Muscle of leg (tissue), 11 donors: ENCODE results near the gene PLAAT4. TPM values are rescaled to one million over a fixed set of nuclear protein-coding genes. Genes with fewer than 3 reads are reported as not detected.

ENCODE experiments used
- DNase-seq: peaks from one replicate; pipeline ENCODE4 v3.0.0; 2013
- H3K27ac ChIP-seq: one replicate; pipeline ENCODE4 v1.5.1; 2013; ENCODE audit warnings: mild to moderate bottlenecking, low read length, control low read depth
- H3K27me3 ChIP-seq: one replicate; pipeline ENCODE4 v1.6.1; 2013; ENCODE audit warnings: low read length; ENCODE audit not compliant: control insufficient read depth, insufficient read depth
- H3K36me3 ChIP-seq: one replicate; pipeline ENCODE4 v1.6.1; 2013; ENCODE audit warnings: low read length; ENCODE audit not compliant: control insufficient read depth, insufficient read depth
- H3K4me1 ChIP-seq: one replicate; pipeline ENCODE4 v1.6.1; 2013; ENCODE audit warnings: low read length; ENCODE audit not compliant: control insufficient read depth, insufficient read depth
- H3K4me3 ChIP-seq: one replicate; pipeline ENCODE4 v1.5.1; 2013; ENCODE audit warnings: low read length, control low read depth
- H3K9me3 ChIP-seq: replicated peaks from 2 replicates; pipeline ENCODE4 v1.6.1; 2013; ENCODE audit warnings: low read depth, low read length; ENCODE audit not compliant: control insufficient read depth
- WGBS: methylation state at CpG from one replicate; pipeline ENCODE4 v1.1.5; 2013; ENCODE audit warnings: missing lambda C conversion rate; ENCODE audit not compliant: insufficient coverage; 5-methylcytosine and 5-hydroxymethylcytosine counted together
- polyA plus RNA-seq, 8 donors: library from polyadenylated mRNA; unstranded; fragments of 120-200 nt; gene quantifications; one replicate each; pipeline versions ENCODE4 v1.2.1 to v1.2.3, GENCODE V29; 2013; ENCODE audit warnings: inconsistent platforms in 1 of 8, low replicate concordance in 1 of 8; ENCODE audit not compliant: insufficient read length in 8 of 8, insufficient read depth in 1 of 8
- total RNA-seq: library from RNA; stranded (reverse); fragments of 120-200 nt; gene quantifications from one replicate; pipeline ENCODE4 v1.2.4, GENCODE V29; 2013

The PLAAT4 gene
- total and polyA plus RNA-seq, 9 donors = 2.0 to 5.9 (median 3.8) TPM

GRCh38 chr11:63586451-63587166 lies 50.0 kb downstream of the PLAAT4 start:
- no peaks in the 10 kb centered on the region for H3K36me3 ChIP-seq
- H3K27ac ChIP-seq = no peak overlapping the region
- WGBS = no CpG with 5 or more reads among the region's 6 CpGs
- no peak for DNase-seq
- no peaks in the 10 kb centered on the region for H3K27me3 ChIP-seq
- H3K4me3 ChIP-seq = no peak overlapping the region
- no peaks in the 10 kb centered on the region for H3K4me1 ChIP-seq
- peaks cover 3% of the 10 kb centered on the region for H3K9me3 ChIP-seq

- H3K27me3 ChIP-seq = no peaks in the 10 kb centered on the region
- H3K4me1 ChIP-seq = no peaks in the 10 kb centered on the region
- H3K27ac ChIP-seq = no peak overlapping the region
- no peaks in the 10 kb centered on the region for H3K9me3 ChIP-seq
- no peak for DNase-seq
- WGBS = no CpG with 5 or more reads among the region's 3 CpGs
- no peak overlapping the region for H3K4me3 ChIP-seq
- H3K36me3 ChIP-seq = no peaks in the 10 kb centered on the region
These were observed 52.4 kb downstream of the PLAAT4 start for GRCh38 chr11:63589000-63589399.

- H3K4me3 ChIP-seq = no peak overlapping the region
- no peak overlapping the region for H3K27ac ChIP-seq
- DNase-seq = no peak
- H3K9me3 ChIP-seq = no peaks in the 10 kb centered on the region
- no peaks in the 10 kb centered on the region for H3K27me3 ChIP-seq
- H3K36me3 ChIP-seq = no peaks in the 10 kb centered on the region
- H3K4me1 ChIP-seq = no peaks in the 10 kb centered on the region
- 88% methylated on average over 15 of the region's 18 CpGs for WGBS
These were observed 53.6 kb downstream of the PLAAT4 start for GRCh38 chr11:63590024-63590788.

- 56% methylated on average over 1 of the region's 4 CpGs for WGBS
- H3K4me1 ChIP-seq = no peaks in the 10 kb centered on the region
- DNase-seq = no peak
- no peaks in the 10 kb centered on the region for H3K36me3 ChIP-seq
- H3K27me3 ChIP-seq = no peaks in the 10 kb centered on the region
- H3K4me3 ChIP-seq = no peak overlapping the region
- H3K9me3 ChIP-seq = no peaks in the 10 kb centered on the region
- no peak overlapping the region for H3K27ac ChIP-seq
These were observed 56.4 kb downstream of the PLAAT4 start for GRCh38 chr11:63592975-63593395.

GRCh38 chr11:63595296-63595695 lies 58.7 kb downstream of the PLAAT4 start:
- H3K36me3 ChIP-seq = no peaks in the 10 kb centered on the region

More at GRCh38 chr11:63595296-63595695, 58.7 kb downstream of the PLAAT4 start:
- H3K27me3 ChIP-seq = no peaks in the 10 kb centered on the region
- H3K9me3 ChIP-seq = no peaks in the 10 kb centered on the region
- no peak overlapping the region for H3K4me3 ChIP-seq
- no peak for DNase-seq
- H3K4me1 ChIP-seq = no peaks in the 10 kb centered on the region
- WGBS = 55% methylated on average over 2 of the region's 4 CpGs
- no peak overlapping the region for H3K27ac ChIP-seq

Other genes starting within 250 kb of the PLAAT4 start
- gene SLC22A9, start 167.0 kb upstream of the PLAAT4 start, total RNA-seq = not detected
- gene SLC22A9, start 167.0 kb upstream of the PLAAT4 start, polyA plus RNA-seq = under 1 TPM in 3 of 8 donors, not detected in 5; 0.09 to 0.30 (median 0.27) TPM
- gene PLAAT5, start 45.6 kb upstream of the PLAAT4 start, total RNA-seq = 2.1 TPM
- gene PLAAT5, start 45.6 kb upstream of the PLAAT4 start, polyA plus RNA-seq = 1 to 10 TPM; 2.1 to 6.2 (median 3.5) TPM
- 0.18 TPM for gene LGALS12, start 30.7 kb upstream of the PLAAT4 start, total RNA-seq
- under 1 TPM; 0.14 to 0.40 (median 0.28) TPM for gene LGALS12, start 30.7 kb upstream of the PLAAT4 start, polyA plus RNA-seq
- not detected for gene PLAAT2, start 26.6 kb downstream of the PLAAT4 start, total RNA-seq
- under 1 TPM in 2 of 8 donors, not detected in 6; 0.30 to 0.36 TPM for gene PLAAT2, start 26.6 kb downstream of the PLAAT4 start, polyA plus RNA-seq
- 20.5 TPM for gene PLAAT3, start 77.6 kb downstream of the PLAAT4 start, total RNA-seq
- 10 to 100 TPM; 31.7 to 45.5 (median 35.4) TPM for gene PLAAT3, start 77.6 kb downstream of the PLAAT4 start, polyA plus RNA-seq
- 38.8 TPM for gene ATL3, start 134.6 kb downstream of the PLAAT4 start, total RNA-seq
- 10 to 100 TPM; 12.7 to 26.2 (median 15.6) TPM for gene ATL3, start 134.6 kb downstream of the PLAAT4 start, polyA plus RNA-seq
- gene RTN3, start 144.7 kb downstream of the PLAAT4 start, total RNA-seq = 25.5 TPM
- gene RTN3, start 144.7 kb downstream of the PLAAT4 start, polyA plus RNA-seq = 10 to 100 TPM; 50.5 to 76.0 (median 54.5) TPM
- gene ZFTA, start 232.0 kb downstream of the PLAAT4 start, total RNA-seq = 23.3 TPM
- gene ZFTA, start 232.0 kb downstream of the PLAAT4 start, polyA plus RNA-seq = 10 to 100 TPM; 24.9 to 33.0 (median 28.0) TPM